ENCODE results near the gene ACIN1.

DNA sequence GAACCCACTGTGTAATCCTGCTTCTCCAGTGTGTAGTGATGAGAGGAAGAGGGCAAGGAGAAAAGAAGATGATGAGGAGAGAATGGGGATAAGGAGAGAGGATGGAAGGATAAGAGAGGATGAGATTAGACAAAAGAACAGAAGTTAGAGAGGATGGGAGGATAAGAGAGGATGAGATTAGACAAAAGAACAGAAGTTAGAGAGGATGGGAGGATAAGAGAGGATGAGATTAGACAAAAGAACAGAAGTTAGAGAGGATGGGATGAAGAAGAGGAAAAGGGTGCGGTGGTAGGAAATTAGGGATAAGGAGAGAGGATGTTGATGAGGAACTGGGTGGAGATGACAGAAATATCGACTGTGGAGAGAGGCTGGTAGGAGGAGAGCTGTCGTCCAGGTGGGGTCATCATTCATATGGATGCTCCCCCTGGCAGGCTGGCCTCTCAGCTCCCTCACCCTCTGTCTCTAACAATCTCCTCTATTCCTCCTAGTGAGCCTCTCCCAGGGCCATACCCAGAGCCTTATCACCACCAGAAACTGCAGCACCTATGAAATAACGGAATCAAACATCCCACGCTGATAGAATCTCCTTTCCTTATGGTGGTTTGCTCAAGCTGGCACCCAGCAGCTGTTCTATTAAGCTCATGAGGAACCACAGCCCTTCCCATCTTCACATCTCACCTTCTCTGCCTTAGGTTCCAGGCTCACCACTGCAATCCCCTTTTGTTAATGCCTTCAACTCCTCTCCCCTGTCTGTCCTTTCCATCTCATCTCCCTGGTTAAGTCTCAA lies 15.8 kb upstream of the ACIN1 start:
- TF ChIP-seq, protein P1, sequence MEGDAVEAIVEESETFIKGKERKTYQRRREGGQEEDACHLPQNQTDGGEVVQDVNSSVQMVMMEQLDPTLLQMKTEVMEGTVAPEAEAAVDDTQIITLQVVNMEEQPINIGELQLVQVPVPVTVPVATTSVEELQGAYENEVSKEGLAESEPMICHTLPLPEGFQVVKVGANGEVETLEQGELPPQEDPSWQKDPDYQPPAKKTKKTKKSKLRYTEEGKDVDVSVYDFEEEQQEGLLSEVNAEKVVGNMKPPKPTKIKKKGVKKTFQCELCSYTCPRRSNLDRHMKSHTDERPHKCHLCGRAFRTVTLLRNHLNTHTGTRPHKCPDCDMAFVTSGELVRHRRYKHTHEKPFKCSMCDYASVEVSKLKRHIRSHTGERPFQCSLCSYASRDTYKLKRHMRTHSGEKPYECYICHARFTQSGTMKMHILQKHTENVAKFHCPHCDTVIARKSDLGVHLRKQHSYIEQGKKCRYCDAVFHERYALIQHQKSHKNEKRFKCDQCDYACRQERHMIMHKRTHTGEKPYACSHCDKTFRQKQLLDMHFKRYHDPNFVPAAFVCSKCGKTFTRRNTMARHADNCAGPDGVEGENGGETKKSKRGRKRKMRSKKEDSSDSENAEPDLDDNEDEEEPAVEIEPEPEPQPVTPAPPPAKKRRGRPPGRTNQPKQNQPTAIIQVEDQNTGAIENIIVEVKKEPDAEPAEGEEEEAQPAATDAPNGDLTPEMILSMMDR (IDR thresholded peaks at IDR 0.05): no peak
- TF ChIP-seq POLR2AphosphoS5 (IDR thresholded peaks at IDR 0.05): no peak
- TF ChIP-seq EP300 (IDR thresholded peaks at IDR 0.05): no peak
- no peak for TF ChIP-seq POLR2A (IDR thresholded peaks at IDR 0.05)
